Measurements from ENCODE around the gene DIAPH2. TPM values are rescaled to one million over a fixed set of nuclear protein-coding genes. Genes with fewer than 3 reads are reported as not detected.
A peak's percentile ranks its signal among the peaks of the same experiment; 100 is the strongest.
"Not testable (repeated sequence)": the region's sequence is repeated elsewhere in the genome, so short reads cannot be mapped to it uniquely, and the experiment has no call there.

DIAPH2 gene
- total RNA-seq, 1 donor from 2014 or later: 9.9 TPM

DNA sequence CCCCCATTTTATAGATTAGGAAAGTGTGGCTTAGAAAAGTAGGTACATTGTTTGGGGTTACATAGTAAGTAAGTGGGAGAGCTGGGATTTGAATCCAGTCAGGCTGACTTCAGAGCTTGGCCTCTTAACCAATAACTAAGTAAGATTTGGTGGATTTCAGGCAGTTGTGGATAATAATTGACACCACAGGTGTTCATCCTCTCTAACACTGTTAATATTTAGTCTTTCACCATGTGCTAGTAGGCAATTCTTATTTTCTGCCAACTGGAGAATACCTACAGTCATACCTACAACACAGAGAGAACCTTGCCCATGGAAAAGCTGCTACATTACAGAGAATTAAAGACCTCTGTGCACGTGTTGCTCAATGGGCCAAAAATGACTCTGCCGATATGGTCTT, 89.5 kb downstream of the DIAPH2 start:
- intact Hi-C loops (cut with DNase I): loop anchor here (5.0 kb wide), 1 partner anchor 68 kb away; no protein-coding TSS in a partner anchor
- ATAC-seq: no peak

DNA sequence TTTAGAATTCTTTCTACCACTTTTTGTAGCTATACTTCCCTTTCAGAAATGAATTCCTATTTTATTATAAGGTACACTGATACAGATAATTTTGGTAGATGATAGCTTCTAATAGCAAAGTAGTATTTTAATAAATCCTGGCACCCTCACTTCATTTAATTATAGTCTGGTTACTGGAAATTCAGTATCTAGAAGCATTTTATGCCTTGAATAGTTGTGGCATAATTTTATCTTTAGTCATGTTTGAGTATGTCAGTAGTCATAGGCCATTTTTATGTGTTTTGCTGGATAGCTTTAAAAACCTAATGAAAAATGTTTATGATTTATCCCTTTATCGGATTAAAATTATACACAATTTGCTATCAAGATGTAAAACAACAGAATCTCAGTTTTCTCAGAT, 92.3 kb downstream of the DIAPH2 start:
- intact Hi-C loops (cut with DNase I): no loop called here
- DNase-seq (ENCODE audit: missing footprints) (no peak), ATAC-seq (no peak)

More for the DNA sequence above, 89.5 kb downstream of the DIAPH2 start:
- DNase-seq (ENCODE audit: missing footprints): no peak

DNA sequence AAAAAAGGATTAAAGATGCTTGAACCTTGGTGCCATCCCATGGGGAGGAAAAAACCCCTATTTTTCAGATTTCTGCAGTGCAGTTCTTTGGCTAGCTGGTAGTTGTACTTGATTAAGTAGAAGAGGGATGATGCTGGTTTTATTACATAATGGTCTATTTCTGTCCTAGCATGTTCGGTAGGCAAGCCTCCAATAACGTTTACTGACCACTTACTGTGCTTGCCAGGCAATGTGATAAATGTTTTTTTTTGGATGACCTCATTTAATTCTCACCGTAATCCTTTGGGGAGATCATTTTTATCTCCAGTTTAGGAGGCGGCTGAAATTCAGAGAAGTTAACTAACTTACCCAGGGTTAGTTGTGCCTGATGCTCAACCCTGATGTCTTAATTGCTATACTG, 106.9 kb downstream of the DIAPH2 start:
- intact Hi-C loops (cut with DNase I): no loop called here
- DNase-seq (ENCODE audit: missing footprints) (no peak), ATAC-seq (peak; percentile 23)

GRCh38 chrX:96792047-96792446, 107.4 kb downstream of the DIAPH2 start:
- ATAC-seq (no peak), DNase-seq (ENCODE audit: missing footprints) (no peak)
- intact Hi-C loops (cut with DNase I): no loop called here

DNA sequence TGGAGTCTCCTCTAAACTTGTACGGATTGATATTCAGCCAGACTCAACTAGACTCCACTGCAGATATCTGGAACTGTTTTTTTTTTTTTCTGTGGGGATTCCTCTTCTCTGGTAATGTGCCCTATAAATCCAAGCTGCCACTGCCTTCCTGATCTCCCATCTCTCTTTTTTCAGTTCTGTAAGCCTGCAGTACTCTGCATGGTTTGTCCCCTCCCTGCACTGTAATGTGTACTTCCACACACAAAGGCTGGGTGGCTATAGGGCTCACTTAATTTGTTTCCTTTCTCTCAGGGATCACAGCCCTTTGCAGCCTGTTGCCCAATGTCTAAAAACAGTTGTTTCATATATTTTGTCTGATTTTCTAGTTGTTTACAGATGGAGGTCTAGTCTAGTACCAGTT, 114.3 kb downstream of the DIAPH2 start:
- no peak for DNase-seq (ENCODE audit: missing footprints)
- no peak for ATAC-seq
- intact Hi-C loops (cut with DNase I): no loop called here

GRCh38 chrX:96807318-96807717, 122.7 kb downstream of the DIAPH2 start:
- DNase-seq (ENCODE audit: missing footprints): no peak
- intact Hi-C loops (cut with DNase I): no loop called here

GRCh38 chrX:96820935-96821334, 136.3 kb downstream of the DIAPH2 start:
- DNase-seq (ENCODE audit: missing footprints) (no peak), ATAC-seq (no peak)
- intact Hi-C loops (cut with DNase I): no loop called here

More at GRCh38 chrX:96807318-96807717, 122.7 kb downstream of the DIAPH2 start:
- ATAC-seq: no peak

GRCh38 chrX:96824166-96824565, 139.5 kb downstream of the DIAPH2 start:
- intact Hi-C loops (cut with DNase I): no loop called here
- ATAC-seq (no peak), DNase-seq (ENCODE audit: missing footprints) (no peak)

DNA sequence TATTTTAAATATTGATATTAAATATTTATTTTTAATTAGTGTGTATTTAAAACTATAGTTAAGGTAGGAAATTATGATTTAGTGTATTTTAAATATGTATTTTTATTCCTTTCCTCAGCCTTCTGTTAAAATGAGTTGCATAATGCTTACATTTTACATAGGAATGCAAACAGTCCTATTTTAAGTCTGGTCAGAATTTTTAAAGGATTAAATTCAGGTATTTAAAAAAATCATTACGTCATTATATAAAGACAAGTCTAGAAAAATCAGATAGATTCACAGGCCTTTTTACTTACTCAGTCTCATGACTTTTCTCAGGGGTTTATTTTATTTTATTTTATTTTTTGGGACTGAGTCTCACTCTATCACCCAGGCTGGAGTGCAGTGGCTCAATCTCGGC, 148.7 kb downstream of the DIAPH2 start:
- ATAC-seq: no peak
- intact Hi-C loops (cut with DNase I): no loop called here
- no peak for DNase-seq (ENCODE audit: missing footprints)

- DNase-seq (ENCODE audit: missing footprints) (no peak), ATAC-seq (no peak)
- intact Hi-C loops (cut with DNase I): no loop called here
These were observed 149.5 kb downstream of the DIAPH2 start for GRCh38 chrX:96834137-96834536.

GRCh38 chrX:96835660-96836289, 151.1 kb downstream of the DIAPH2 start:
- intact Hi-C loops (cut with DNase I): no loop called here
- no peak for DNase-seq (ENCODE audit: missing footprints)
- ATAC-seq: no peak

DNA sequence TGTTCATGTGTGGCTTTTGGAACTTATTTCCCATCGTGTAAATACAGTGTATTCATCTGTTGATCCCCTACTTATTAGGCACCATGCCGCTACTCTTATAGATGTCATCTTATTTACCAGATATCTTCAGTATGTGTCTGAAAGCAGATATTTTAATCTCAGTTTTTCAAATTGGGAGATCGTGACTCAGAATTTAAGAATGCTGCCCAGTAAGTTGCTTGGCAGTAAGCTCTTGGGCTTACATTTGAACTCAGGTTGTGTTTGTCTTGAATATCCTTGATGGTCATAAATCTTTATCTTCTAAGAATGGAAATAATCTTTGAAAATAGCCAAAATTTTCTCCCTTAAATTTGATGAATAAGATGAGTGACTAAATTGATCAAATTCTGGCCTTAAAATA, 153.2 kb downstream of the DIAPH2 start:
- intact Hi-C loops (cut with DNase I): no loop called here
- DNase-seq (ENCODE audit: missing footprints) (no peak), ATAC-seq (no peak)

DNA sequence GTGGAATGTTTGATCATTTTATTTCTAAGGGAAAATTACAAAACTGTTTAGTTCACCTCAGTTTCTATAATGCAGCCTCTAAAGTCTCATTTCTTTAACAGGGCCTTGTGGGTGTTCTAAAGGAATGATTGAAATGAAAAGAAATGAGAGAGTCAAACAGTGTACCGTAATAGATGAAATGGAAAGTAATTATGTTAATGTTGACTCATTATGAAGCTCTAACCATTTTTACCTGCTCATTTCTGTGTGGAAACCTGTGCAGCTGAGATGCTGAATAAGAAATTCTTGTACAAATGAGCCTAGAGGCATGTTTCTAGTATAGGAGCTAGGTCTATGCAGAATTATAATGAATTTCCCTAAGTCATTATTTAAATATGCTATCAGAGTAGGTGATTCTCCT, 153.9 kb downstream of the DIAPH2 start:
- ATAC-seq (no peak), DNase-seq (ENCODE audit: missing footprints) (no peak)
- intact Hi-C loops (cut with DNase I): no loop called here

GRCh38 chrX:96841325-96841724, 156.7 kb downstream of the DIAPH2 start:
- intact Hi-C loops (cut with DNase I): loop anchor here (5.0 kb wide), 1 partner anchor 69 kb away; no protein-coding TSS in a partner anchor
- ATAC-seq (no peak), DNase-seq (ENCODE audit: missing footprints) (no peak)

- not testable (repeated sequence) for DNase-seq (ENCODE audit: missing footprints); ATAC-seq
- intact Hi-C loops (cut with DNase I): loop anchor here (5.0 kb wide), 1 partner anchor 70 kb away; no protein-coding TSS in a partner anchor
These were observed 157.2 kb downstream of the DIAPH2 start for GRCh38 chrX:96841866-96842265.

DNA sequence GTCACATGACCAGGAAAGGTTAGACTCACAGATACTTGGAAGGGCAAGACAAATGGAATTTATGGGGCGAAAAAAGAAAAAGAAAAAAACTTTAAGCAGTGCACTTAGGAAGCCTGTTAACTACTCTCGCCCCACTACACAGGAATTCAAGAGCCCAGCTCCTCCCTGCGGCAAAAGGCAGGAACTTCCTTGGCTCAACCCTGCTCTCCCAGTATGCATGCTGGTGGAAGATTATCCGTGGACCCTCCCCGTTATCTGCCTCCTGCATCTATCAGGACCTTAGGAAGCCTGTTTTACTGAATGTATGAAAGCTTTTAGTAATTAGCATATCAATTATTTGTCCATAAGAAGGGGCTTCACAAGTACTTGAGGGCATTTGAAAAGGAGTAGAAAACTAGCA, 158.9 kb downstream of the DIAPH2 start:
- intact Hi-C loops (cut with DNase I): loop anchor here (5.0 kb wide), 1 partner anchor 71 kb away; no protein-coding TSS in a partner anchor
- ATAC-seq (no peak), DNase-seq (ENCODE audit: missing footprints) (no peak)

- intact Hi-C loops (cut with DNase I): no loop called here
- ATAC-seq (no peak), DNase-seq (ENCODE audit: missing footprints) (no peak)
These were observed 162.2 kb downstream of the DIAPH2 start for GRCh38 chrX:96846841-96847240.

DNA sequence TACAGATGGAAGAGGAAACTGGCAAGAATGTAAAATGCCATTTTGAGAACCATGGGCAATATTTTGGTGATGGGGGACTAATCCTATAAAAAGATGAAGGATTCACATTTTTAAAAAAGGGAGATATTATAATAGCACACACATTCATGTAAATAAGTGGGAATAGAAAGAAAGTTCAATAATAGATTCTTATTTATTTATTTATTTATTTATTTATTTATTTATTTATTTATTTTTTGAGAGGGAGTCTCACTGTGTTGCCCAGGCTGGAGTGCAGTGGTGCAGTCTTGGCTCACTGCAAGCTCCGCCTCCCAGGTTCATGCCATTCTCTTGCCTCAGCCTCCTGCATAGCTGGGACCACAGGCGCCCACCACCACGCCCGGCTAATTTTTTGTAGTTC, 174.8 kb downstream of the DIAPH2 start:
- ATAC-seq; DNase-seq (ENCODE audit: missing footprints); intact Hi-C loops (cut with DNase I): not testable (repeated sequence)

GRCh38 chrX:96861218-96861617, 176.6 kb downstream of the DIAPH2 start:
- intact Hi-C loops (cut with DNase I): no loop called here
- no peak for ATAC-seq

DNA sequence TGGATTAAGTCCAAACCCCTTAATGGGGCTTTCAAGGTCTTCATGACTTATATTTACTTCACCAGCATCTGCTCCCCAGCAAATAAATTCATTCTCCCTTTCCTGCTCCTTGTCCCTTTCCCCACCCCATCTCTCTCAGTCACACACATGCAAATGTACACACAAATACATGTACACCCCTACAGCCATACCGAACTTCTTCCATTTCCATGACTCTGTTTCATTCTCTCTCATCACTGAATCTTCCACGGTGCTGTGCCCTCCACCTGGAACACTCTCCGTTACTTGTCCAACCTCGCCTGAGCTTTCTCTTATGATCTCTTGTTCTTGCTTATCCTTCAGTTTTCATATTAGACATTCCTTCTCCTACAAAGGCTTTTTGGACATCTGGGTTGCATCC, 177.0 kb downstream of the DIAPH2 start:
- intact Hi-C loops (cut with DNase I): no loop called here
- DNase-seq (ENCODE audit: missing footprints) (no peak), ATAC-seq (no peak)

More at GRCh38 chrX:96861218-96861617, 176.6 kb downstream of the DIAPH2 start:
- no peak for DNase-seq (ENCODE audit: missing footprints)

DNA sequence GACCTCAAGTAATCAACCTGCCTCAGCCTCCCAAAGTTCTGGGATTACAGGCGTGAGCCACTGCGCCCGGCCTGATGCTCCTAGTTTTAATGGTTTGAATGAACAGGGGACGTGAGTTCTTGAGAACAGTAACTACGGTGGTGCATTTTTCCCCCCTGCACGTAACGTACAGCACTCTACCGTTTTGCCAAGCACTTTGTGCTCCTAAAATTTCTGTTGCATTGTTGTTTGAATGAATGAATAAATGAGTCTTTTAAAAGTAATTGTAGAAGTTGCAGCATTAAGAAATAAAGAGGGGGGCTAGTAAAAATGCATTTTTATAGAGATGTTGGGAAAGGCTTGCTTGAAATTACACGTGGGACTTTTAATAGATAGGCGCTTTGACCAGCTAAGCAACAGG, 199.0 kb downstream of the DIAPH2 start, which contains the start of gene RPA4:
TSS of gene RPA4 (plus strand) at position 301 of the 400 bp plus-strand sequence. CDS start 403 bp downstream, outside the sequence.
- intact Hi-C loops (cut with DNase I): no loop called here
- ATAC-seq (no peak), DNase-seq (ENCODE audit: missing footprints) (no peak)
